Stimulated activated CD8-positive, alpha-beta memory T cell treated with anti-CD3 and anti-CD28 coated beads, Interleukin-2, amount 100 ng/mL, for 1 hour (primary cell): Measurements from ENCODE around the gene CFH.
"Not testable (repeated sequence)": the region's sequence is repeated elsewhere in the genome, so short reads cannot be mapped to it uniquely, and the experiment has no call there.

ENCODE experiments used
- DNase-seq, 2 donors: peaks; one replicate each; pipeline ENCODE4 v3.0.0-alpha.2; 2020; ENCODE audit warnings: low read depth in 2 of 2

CFH gene

DNA sequence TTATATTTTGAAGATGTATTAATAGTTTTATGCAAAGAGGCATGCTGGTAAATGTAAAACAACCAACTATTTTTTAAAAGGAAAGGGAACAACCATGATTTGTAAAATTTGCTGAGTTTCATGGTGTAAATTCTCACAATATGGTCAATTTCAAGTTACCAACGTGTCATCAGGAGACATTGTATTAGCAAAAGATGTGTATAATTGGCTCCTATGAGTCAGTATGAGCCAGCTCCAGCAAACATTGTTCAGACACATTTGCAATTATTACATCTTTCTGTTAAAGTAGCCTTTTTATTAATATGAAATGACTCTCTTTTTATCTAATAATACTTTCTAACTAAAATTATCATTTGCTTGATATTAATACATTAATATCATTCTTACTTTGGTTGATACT is 15.3 kb downstream of the CFH start:
- no peak for DNase-seq

DNA sequence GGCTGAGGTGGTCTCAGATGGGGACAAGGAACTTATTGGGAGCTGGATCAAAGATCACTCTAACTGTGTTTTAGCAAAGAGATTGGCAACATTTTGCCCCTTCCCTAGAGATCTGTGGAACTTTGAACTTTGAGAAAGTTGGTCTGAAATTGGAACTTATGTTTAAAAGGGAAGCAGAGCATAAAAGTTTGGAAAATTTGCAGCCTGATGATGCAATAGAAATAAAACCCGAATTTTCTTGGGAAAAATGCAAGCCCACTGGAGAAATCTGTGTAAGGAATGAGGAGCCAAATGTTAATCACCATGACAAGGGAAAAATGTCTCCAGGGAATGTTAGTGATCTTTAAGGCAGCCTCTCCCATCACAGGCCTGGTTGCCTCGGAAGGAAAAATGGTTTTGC is 17.2 kb downstream of the CFH start:
- no peak for DNase-seq

DNA sequence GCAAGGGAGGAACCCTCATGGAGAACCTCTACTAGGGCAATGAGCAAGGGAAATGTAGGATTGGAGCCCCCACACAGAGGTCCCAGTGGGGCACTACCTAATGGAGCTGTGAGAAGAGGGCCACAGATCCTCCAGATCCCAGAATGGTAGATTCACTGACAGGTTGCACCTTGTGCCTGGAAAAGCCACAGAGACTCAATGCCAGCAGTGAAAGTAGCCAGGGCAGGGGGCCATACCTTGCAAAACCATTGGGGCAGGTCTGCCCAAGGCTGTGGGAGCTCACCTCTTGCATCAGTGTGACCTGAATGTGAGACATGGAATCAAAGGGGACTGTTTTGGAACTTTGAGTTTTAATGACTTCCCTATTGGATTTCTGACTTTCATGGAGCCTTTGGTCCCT is 17.9 kb downstream of the CFH start:
- no peak for DNase-seq

DNA sequence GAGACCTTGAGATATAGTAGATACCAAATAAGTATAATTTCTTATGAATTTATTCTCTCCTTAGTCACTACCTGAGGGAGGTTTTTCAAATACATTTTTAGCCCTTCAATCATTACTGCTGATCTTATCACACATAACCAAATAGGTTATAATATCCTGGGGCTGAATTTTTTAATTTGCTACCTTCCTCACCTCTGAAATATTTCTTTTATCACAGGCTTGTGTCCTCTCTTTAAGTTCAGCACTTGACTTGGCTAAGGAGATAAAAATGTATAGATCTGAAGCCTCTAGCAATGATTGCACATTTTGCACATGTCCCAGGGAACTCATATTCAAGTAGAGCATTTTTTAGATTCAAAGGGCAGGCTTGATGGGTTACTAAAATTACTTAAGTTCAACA is 23.1 kb downstream of the CFH start:
- DNase-seq = no peak

DNA sequence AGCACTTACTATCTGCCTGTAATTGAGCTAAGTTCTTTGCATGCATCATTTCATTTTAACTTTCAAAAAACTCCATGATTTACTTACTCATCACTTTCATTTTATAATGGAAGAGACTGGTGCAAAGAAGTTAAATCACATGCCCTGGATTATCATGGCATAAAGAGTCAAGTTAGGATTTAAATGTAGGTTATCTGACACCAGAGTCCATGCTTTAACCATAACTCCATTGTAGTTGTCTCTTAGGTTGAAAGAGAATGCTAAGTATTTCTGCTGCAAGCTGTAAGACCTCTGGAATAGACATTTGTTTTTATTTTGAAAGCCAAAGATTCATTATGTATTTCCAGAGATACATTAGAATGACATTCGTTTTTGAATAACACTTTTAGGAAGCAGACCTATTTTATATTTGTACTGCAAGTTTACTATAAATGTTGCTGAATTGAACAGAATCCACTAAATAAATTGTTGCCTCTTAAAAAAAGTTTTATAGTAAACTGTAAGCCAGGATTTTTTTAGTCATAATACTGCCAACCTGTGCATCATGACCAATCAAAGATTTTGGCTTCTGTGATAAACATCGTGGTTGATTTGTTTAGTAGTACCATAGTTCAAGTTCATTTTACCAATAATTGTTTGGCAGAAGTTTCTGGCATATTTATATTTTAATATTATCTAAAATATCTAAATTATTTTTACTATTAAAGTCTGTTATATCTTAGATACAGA is 26.1 kb downstream of the CFH start:
- DNase-seq = no peak

DNA sequence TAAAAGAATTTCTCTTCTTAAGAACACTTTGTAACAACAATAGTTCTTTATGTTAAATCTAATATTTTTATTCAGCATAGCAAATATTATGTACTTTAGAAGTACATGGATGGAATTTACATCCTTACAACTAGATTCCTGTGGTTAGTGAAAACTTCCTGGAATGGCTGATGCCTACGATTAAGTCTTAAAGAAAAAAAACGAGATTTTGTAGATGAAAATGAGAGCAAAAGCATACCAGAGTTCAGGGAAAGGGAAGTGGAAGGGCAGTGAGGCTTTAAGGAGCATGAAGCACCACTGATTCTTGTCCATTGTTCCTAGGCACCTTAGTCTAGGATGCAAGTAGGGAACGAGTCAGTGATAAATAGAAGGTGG is 26.7 kb downstream of the CFH start:
- DNase-seq = no peak

DNA sequence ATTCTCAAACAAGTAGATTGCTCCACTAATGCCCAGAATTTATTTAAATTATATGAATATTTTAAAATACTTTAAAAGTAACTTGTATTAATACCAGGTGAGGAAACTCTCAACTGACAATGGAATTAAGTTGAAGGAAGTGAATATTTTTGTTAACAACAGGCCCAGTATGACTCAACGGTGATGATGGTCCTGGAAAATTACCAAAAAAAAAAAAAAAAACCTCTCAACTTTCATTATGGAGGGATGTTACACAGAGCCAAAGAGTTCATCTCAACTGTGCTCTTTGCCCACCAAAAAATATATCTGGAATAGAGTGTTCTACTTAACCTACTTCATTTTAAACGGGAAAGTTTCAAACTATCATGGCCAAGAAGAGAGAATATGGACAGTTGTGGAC is 28.3 kb downstream of the CFH start:
- no peak for DNase-seq

DNA sequence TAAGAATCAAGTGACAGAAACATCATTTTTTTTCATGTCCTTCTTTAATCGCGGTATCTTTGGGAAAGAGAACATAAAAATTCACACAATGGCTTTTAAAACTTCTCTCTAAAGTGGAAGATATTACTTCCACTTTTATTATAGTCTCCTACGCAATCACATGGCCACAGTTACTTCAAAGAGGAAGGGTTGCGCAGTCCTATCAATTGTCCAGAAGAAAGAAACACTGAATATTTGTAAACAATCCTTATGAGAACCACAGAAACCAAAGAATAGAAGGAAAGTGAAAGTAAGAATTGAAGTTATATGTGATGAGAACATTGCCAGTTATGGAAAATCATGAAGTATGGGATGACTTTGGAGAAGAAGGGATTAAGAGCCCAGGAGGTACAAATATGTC is 32.6 kb downstream of the CFH start:
- no peak for DNase-seq

DNA sequence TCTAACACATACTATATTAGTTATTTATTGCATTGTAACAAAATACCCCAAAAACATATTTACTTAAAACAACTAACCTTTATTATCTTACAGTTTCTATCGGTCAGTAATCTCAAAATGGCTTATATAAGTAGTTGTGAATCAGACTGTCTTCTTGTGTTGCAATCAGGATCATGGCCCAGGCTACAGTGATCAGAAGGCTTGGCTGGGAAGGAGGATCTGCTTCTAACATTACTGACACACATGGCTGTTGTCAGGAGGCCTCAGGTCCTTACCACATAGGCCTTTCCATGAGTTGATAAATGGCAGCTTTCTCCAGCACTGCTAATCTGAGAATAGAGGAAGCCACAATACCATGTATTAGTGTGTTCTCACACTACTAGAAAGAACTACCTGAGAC is 33.7 kb downstream of the CFH start:
- DNase-seq = no peak

DNA sequence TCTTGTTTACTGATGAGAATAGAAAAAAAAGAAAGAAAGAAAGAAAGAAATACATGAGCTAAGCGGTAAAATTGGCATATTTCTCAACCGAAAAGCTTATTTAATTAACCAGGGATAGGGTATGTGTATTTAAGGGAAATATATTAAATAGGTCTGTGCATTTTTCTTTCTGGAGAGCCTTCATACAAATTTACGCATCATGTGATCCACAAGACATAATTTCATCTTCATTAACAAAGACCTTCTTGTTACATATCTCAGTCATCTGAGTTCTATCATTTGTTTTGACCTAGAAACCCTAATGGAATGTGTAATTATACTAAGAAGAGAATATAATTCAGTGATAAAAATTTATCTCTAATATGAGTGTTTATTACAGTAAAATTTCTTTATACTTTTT is 37.2 kb downstream of the CFH start:
- no peak for DNase-seq

DNA sequence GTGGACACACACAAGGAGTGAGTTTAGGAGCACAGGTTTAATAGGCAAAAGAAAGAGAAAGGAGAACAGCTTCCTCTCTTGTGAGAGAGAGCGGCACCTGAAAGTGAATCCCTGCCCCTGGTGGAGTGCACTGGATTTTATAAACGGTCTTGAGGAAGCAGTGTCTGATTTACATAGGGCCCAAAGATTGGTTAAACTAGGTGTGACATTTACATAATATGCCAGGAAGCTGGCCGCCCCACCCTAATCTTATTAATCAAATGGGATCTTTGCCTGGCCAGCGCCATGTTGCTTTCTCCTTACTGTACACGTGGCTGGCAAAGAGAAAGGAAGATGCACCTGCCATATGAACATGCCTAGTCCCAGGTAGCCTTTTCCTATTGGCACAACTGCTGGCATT is 38.7 kb downstream of the CFH start:
- no peak for DNase-seq

DNA sequence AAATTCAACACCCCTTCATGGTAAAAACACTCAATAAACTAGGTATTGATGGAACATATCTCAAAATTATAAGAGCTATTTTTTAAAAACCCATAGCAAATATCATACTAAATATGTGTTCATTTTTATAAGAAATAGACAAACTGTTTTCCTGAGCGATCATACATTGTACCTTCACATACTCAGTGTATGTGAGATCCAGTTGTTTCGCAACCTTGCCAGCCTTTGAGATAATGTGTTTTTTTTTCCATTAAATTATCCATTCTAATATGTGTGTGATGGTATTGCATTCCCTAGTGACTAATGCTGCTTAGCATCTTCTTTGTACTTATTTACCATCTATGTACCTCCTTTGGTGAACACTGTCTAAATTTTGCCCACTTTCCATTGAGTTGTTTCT is 47.1 kb downstream of the CFH start:
- DNase-seq = no peak

DNA sequence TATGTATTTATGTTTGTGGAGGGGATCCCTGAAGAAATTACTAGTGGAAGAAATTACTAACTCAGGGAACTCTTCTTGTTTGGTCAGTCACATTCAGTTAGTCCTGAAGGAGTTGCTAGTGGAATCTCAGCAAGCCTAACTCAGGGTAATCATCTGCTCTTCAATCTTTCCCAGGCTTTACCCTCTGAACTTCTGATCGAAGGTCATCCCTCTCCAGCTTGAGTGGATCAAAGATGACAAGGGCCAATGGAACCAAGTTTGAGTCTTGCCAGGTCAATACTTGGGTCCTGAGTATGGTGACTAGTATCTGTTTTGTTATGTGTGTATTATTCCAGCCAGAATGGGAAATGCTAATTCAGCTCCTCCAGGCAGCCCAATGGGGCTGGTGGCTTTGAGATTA is 49.3 kb downstream of the CFH start:
- DNase-seq = no peak

DNA sequence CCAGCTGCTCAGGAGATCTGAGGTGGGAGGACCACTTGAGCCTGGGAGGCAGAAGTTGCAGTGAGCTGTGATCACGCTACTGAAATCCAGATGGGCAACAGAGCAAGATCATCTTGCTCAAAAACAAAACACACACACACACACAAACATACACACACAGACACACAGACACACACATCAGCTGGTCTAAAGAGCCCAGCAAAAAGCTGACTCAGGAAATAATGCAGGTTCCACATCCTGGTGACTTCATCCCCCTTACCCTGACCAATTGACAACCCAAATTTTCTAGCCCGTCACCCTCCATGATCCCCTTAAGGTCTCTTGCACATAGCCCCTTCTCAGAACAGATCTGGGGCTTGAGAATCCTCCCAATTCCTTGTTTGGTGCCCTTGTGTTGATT is 58.0 kb downstream of the CFH start:
- not testable (repeated sequence) for DNase-seq

DNA sequence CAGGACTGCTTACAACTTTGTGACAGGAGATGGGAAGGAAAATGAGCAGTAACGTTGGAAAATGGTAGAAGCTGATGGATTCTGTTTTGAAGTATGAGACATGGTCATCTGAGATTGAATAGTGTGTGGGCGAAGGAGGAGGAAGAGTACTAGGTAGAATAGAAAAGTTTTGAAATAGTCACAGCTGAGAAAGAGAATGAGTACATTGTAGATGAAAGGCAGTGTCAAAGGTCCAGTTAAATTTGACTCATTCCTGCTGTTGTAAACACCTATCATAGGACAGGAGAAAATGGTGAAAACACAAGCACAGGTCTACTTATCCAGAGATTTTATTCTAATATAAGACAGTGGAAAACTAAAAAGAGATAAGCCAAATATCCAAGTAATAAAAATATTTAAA is 66.0 kb downstream of the CFH start:
- no peak for DNase-seq

DNA sequence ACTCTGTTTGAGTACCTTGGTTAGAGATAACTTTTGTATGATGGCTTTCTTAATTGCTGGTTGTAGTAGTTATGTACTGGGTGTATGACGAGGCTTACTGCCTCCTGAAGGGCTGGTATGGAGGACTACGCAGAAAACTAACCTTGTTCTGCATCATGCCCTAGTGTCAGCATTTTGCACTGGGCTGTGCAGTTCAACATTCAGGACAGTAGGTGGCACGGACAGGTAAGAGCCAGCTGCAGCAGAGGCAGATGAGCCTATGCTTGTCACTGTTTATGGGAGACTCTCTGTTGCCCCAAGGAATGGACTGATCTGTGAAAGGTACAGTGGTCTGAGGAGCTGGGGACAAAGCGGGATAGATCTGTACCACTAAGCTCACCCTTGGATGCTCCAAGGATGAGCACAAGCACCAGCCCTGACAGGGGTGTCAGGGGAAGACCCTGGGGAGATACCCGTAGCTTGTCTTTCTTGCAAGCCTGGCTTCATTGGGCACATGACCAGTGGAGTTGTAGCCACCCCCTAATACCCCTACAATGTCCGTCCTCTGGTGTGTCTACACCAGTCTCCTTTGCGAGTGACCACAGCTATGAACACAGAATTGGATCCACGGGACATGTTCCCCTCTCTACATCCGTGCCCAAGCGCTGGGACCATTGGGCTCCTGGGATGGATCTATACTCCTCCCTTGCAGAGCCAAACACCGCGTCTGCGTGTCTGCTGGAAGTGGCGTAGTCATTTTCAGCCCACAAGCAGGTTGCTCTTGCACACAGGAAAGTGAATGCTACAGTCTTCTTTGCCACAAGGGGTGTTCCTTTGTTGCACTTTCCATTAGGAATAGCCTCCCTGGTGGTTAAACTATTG is 71.7 kb downstream of the CFH start:
- DNase-seq = no peak

DNA sequence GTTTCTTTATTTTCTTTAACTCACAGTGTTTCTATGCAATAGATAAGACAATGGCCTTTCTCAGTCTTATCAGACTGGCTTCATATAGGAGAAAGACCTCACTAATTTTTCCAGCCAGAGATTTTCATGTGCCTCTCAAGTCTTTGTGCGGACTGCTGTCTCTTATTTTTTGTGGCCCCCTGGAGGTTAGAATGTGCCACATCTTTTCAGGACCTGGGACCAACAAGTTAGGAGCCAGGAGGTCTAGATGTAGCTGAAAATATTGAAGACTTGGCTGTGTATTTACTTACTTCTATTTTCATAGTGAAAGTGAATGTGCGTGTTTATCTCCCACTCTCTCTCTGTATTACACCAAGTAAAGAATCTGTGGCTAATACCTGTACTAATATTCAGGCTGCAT is 80.7 kb downstream of the CFH start:
- DNase-seq = no peak

DNA sequence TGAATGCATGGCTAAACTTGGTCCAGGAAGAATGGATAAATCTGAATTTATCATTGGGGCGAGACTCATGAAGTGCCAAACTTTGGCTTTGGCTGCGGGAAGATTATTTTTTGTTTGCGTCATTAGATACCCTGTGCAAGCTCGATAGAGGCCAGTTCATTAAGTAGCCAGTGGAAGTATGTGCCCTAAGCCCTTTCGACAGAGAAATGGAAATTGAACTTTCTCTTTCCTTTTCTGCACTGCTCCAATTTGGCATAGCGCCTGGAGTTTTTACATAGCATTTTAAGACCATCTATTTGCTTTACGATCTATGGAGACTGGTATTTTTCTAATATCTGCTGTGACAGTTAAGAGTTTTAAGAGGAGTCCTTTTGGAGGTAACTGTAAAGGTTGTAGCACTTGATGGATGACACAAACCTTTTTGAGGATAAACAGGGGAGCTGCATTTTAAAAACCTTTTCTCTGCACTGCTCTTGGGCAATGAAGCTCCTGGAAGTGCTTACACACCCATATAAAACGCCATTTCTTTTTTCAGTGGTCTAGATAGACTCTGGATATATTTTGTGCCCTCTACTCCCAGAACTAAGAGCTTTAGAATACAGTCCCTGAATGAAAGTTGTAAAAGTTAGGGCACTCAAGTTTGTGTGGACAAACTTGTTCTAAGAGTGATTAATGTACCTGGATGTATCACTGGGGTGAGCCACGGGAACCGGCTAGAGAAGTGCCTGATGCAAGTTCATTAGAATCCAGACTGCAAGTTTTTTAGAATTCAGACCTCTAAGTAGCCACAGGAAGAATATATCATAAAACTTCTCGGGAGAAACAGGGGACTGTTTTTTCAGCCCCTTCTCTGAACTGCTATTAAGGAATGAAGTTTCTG is 81.5 kb downstream of the CFH start:
- no peak for DNase-seq

DNA sequence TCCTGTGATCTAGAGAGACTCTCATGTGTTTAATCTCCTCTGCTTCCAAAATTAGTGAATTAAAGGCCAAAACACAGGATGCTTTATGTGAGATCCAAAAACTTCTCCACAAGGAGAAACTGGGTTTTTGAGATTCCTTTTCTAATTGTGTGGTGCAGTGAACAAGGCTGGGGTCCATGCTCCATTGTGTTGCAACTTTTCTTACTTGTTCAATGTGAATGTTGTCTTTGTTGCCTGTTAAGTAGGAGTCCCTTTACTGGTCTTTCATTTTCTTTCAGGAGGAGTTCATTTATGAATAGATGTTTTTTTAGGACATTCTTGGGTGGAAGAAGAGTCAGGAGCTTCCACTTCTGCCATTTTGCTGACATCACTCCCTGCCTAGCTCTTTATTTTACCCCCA is 82.2 kb downstream of the CFH start:
- DNase-seq = no peak

DNA sequence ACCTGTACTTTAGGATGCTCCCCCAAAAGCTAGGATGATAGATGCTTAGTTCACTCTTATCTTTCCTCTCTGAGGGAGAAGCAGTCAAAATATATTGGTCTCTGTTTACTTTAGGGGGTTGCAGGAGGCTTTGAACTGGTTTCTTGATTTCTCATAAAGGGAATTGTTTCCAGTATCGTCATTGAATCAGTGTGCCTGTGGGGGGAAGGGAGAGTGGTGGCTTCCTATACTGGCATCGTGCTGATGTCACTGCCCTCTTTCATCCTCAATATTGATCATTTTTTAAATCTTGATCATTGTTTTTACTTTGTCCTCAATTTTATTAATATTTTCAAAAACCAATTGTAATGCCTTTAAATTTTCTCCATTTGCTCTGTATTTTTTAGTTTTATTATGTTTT is 82.6 kb downstream of the CFH start:
- DNase-seq = no peak

DNA sequence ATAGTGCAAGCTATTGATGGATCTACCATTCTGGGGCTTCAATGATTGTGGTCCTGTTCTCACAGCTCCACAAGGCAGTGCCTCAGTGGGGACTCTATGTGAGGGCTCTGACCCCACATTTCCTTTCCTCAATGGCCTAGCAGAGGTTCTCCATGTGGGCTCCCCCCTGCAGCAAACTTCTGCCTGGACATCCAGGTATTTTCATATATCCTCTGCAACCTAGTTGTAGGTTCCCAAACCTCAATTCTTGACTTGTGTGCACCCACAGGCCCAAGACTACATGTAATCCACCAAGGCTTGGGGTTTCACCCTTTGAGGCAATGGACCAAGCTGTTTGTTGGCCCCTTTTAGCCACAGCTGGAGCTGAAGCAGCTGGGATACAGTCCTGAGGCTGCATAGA is 86.9 kb downstream of the CFH start:
- no peak for DNase-seq

DNA sequence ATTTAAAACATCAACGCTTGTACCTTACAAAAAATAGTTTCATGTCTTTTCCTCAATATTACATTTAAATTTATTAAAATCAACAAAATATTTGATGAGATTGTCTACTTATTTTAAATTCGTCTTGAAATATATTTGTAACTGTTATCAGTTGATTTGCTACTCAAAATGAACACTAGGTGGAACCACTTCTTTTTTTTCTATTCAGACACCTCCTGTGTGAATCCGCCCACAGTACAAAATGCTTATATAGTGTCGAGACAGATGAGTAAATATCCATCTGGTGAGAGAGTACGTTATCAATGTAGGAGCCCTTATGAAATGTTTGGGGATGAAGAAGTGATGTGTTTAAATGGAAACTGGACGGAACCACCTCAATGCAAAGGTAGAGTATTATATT is 91.4 kb downstream of the CFH start:
- DNase-seq = not testable (repeated sequence)
